Islet of Langerhans (tissue), 1 donor: ENCODE results near the gene ANKRD12.

Experiments
- FAIRE-seq: peaks from one replicate; lab custom pipeline; 2011; peaks lifted over from hg19 to GRCh38; lab: Jason Lieb, UNC

Gene ANKRD12

DNA sequence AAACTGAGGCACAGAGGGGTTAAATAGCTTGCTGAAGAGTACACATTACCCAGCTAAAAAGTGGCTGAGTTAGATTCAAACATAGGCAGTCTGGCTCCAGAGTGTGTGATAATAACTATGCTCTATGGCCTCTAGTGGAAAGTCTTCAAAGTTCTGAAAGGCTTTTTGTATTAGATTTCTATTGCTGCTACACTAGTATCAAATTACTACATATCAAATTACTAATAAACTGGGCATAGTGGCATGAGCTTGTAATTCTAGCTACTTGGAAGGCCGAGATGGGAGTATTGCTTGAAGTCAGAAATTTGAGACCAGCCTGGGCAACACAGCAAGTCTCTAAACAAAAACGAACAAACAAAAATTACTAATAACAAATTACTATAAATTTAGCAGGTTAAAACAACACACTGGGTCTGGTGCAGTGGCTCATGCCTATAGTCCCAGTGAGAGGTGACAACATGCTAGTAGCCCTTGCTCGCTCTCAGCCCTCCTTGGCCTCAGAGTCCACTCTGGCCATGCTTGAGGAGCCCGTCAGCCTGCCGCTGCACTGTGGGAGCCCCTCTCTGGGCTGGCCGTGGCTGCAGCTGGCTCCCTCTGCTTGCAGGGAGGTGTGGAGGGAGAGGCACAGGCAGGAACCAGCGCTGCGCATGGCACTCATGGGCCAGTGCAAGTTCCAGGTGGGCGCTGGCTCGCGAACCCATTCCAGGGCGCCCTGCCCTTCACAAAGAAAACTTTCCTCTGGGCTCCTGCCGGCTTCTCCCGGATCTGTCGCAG is 159.8 kb downstream of the ANKRD12 start:
- FAIRE-seq: no peak

DNA sequence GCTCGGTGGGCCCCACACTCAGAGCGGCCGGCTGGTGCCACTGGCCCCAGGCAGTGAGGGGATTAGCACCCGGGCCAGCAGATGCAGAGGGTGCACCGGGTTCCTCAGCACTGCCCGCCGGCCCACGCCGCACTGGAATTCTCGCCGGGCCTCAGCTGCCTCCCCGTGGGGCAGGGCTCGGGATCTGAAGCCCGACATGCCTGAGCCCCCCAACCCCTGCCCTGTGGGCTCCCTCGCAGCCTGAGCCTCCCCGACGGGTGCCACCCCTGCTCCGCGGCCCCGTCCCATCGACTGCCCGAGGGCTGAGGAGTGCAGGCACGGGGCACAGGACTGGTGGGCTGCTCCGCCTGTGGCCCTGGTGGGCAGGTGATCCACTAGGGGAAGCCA is 160.4 kb downstream of the ANKRD12 start:
- no peak for FAIRE-seq

DNA sequence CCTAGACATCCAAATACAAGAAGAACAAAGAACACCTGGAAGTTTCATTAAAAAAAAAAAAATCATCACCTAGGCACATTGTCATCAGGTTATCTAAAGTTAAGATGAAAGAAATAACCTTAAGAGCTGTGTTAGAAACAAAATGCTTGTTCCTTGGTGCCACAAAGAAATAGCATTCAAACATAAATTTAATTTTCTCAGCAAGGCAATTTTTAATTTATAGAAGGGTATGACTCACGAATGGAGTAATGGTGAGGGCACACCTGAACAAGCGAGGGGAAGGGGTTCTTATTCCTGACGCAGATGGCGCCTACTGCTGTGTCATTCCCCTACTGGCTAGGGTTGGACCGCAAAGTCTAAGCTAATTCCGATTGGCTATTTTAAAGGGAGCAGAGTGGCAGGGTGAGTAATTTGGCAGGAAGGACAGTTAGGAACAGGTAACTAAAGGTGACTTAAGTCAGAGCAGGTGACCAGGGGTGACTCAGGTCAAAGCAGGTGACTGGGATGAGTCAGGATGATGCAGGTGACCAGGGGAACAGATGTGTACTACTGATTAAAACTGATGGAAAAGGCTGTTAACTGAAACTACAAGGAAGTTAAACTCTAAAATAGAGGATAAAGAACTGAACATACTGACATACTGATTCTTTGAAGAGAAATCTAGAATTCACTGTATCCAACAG is 167.9 kb downstream of the ANKRD12 start:
- no peak for FAIRE-seq

DNA sequence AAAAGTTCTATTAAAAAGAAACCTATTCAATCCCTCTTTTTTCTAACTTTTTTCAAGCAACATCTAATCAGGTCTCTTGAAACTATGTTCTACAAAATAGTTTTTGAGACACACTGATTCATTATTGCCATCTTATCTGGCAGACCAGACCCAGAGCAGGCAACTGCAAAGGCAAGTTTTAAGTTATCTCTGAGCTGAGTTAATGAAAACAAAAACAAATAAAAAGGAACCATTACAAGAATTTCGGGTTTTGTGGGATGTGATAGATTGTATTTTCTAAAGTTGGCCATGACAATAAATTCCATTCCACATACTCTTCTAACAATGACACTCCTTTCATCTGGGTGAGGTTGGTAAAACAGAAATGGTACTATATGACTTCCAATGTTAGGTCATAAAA is 182.8 kb downstream of the ANKRD12 start:
- FAIRE-seq: no peak

DNA sequence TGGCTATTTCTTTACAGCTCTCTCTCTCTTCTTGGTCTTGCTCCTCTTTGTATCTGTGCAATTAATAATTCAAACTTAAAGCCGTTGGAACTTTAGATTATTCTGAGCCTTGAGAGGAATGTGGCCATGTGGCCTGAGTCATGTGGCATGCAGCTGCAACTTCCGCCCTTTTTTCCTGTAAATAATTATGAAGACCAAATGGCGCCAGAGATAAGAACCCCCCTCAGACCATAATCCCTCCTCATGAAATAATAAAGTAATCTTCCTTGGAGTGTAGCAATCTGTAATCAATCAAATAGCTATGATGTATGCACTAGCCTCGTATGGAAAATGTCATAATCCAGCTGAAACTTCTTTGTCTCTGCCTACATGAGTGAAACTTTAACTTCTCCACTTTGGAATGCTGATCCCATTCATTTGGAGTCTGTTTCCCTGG is 184.5 kb downstream of the ANKRD12 start:
- no peak for FAIRE-seq

DNA sequence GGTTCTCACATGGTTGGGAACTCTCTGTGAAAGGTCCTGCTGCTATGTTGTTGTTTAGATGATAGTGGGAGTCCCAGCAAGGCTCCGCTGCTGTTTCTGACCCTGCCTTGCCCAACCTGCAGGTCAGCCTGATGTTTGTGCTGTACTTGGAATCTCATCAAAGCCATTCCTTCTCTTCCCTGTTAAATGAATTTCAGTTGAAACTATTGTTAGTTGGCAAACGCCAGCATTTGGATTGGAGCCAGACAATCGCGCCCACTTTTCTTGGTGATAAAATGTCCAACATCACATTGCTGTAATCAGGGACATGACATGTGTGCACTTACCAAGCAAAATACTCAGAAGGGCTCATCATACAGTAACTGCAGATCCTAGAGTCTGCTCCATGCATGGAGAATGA is 185.2 kb downstream of the ANKRD12 start:
- no peak for FAIRE-seq

DNA sequence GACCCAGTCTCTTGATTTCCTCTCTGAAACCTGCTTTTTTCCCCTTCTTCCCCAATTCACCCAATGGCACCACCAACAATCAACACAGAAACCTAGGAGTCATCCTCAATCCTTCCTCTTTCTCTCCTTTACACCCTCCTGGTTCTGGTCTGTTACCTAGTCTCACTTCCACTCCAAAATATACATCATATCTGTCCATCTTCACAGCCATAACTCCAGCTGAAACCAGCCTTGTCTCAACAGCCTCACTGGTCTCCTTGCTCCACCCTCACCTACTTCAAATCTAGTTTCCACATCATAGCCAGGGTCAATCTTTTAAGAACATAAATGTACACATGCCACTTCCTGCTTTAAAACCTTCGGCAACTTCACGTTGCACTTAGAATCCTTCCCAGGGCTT is 186.2 kb downstream of the ANKRD12 start:
- no peak for FAIRE-seq

DNA sequence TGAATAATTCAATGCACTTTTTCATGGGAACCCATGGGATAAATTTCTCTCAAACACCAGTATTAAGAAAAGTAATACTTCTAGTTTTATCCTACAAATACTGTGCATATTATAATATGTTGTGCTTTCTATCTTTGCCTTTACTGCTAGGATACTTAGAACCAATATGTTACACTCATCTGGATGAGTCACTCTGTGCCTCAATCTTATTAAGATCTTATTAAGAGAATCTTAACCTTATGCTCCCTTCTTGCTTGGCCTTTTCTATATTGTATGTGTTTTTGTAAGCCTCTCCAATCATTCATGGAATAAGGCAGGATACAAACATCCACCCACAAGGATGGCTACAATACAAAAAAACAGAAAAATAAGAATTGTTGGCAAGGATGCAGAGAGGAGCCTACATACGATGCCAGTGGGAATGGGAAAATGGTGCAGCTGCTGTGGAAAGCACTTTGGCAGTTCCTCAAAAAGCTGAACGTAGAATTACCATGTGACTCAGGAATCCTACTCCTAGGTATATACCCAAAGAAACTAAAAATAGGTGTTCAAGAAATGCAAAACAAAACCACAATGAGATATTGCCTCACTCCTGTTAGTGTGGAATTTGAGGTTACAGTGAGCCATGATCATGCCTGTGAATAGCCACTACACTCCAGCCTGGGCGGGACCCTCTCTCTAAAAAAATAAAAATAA is 187.3 kb downstream of the ANKRD12 start:
- no peak for FAIRE-seq

DNA sequence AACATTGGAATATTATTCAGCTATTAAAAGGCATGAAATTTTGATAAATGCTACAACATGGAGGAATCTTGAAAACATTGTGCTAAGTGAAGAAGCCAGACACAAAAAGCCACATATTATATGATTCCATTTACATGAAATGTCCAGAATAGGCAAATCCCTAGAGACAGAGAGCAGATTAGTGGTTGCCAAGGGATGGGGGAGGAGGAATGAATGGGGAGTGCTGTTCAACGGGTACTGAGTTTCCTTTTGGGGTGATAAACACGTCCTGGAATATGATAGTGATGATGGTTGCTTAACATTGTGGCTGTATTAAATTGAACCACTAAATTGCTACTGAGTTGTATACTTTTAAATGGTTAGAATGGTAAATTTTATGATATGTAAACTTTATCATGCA is 189.1 kb downstream of the ANKRD12 start:
- FAIRE-seq: no peak

DNA sequence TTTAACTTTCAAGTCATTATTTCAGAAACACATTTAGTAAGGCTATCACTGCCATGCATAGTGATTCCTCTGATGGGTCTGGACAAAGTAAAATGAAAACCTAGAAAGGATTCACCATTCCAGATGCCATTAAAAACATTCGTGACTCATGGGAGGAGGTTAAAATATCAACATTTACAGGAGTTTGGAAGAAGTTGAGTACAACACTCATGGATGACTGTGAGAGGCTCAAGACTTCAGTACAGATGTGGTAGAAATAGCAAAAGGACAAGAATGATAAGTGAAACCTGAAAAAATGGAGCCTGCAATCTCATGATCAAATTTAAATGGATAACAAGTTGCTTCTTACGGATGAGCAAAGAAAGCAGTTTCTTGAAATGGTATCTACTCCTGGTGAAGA is 192.2 kb downstream of the ANKRD12 start:
- no peak for FAIRE-seq

DNA sequence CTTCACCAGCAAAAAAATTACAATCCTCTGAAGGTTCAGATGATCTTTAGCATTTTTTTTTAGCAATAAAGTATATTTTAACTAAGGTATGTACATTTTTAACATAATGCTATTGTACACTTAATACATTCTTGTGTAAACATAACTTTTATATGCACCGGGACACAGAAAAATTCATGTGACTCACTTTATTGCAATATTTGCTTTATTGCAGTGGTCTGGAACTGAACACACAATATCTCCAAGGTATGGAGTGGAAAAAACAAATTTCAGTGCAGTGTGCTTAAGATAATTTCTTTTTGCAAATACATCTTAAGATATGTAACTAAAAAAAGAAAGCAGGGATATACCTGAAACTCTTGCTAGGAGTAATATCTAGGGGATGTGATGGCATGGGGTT is 192.9 kb downstream of the ANKRD12 start:
- FAIRE-seq: no peak

DNA sequence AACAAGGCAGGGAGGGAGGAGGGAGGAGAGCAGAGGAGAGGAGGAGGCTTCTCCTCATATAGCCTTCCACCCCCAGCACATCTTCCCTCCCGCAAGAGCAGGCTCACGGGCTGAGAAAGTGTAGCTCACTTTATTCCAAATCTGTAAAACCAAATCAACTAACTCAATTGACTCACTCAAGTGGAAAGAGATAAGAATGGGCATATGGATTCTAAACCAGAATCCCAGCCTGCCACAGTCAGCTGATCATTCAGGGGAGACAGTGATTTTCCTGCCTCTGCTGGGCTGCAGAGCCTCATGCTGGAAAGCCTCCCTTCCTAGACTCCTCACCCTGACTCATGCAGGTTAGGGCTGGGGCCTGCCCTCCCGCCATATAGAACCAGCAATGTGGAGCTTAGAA is 193.8 kb downstream of the ANKRD12 start:
- FAIRE-seq: no peak

DNA sequence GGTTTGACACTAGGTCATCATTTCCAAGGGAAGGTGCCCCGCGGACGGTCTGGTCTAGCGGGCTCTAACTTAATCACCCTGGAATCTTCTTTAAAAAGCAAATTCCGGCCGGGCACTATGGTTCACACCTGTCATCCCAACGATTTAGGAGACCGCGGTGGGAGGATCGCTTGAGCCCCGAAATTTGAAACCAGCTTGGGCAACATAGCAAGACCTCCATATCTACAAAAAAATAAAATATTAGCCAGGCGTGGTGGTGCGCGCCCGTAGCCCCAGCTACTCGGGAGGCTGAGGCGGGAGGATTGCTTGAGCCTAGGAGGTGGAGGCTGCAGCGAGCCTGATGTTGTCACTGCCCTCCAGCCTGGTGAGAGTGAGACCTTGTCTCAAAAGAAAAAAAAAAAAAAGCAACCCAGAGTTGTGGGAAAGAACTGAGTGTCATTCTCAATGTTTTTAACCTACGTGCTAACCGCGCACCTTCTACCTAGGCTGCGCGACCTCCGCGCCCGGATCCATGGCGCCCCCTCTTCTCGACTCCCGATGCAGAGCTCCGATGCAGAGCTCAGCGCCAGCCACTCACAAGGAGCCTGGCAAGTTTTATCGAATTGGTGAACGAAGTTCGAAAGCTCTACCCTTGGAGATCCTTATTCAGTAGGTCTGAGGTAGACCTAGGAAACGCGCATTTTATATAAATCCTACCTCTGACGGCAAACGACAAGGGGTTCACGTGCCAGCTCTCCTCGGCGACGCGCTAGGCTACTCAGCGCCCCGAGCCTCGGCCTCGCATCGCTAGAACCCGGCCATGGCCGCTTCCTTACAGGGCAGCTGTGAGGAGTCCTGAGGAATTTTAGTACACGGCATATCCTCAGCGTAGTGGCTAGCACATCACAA is 197.1 kb downstream of the ANKRD12 start:
- FAIRE-seq: no peak

DNA sequence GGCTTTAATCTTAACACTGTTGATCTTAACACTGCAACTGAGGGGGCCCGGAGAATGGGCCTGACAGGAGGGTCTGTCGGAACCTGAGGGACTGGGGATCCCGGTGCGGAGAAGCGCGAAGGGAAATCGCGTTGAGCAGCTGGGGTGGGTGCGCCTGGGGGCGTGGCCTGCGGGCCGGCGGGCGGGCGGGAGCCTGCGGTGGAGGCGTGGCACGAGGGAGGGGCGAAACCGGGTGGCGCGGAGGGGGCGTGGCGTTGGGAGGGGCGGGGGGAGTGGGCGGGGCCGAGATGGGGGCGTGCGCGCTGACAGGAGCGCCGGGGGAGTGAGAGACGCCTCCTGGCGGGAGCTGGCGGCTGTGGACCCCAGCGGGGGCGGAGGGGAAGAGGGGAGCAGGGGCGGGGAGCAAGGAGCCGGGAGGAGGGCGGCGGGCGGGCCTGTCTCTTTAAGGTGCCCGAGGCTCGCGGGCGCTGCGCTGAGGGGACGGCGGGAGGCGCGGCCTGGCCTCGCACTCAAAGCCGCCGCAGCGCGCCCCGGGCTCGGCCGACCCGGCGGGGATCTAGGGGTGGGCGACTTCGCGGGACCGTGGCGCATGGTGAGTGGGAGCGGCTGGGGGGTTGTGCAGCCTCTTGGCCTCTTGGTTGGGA is 197.9 kb downstream of the ANKRD12 start, which contains the start of gene TWSG1:
Gene TWSG1, plus strand, starts transcription at position 445 of the 644 bp plus-strand sequence. CDS start 2,457 bp downstream, outside the sequence.
- no peak for FAIRE-seq

DNA sequence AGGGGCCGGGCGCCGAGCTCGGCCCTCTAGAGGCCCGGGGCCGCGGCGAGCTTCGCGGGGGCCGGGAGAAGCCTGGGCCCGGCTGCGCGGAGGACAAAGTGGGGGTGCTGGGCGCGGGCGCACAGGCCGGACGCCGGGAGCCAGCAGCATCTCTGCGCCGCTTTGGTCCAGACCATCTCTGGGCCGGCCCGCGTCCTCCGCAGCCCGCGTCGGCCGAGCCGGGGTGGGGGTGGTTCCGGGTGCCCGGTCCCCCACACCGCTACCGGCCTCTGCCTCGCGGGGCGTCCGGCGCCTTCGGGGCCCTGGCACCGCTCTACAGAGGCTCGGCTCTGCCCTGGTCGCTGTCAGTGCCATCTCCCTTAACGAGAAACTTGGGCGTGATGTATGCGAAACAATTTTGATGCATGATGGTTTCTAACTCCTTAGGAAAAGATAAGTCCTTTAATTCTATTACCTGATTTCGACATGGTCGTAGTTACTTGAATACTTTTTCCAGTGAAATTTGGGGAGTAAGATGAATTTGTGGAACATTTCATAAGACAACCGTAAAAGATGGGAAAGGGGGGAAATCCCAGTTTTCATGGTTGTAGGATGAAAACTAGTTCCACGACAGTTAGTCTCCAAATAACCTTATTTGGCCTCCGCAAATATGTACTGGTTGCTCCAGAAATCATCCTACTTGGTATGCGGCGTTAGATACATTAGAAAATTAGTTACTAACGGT is 198.6 kb downstream of the ANKRD12 start:
- no peak for FAIRE-seq
